Measurements from ENCODE around the gene SMIM43.
"Not testable (repeated sequence)": the region's sequence is repeated elsewhere in the genome, so short reads cannot be mapped to it uniquely, and the experiment has no call there.

Gene SMIM43

DNA sequence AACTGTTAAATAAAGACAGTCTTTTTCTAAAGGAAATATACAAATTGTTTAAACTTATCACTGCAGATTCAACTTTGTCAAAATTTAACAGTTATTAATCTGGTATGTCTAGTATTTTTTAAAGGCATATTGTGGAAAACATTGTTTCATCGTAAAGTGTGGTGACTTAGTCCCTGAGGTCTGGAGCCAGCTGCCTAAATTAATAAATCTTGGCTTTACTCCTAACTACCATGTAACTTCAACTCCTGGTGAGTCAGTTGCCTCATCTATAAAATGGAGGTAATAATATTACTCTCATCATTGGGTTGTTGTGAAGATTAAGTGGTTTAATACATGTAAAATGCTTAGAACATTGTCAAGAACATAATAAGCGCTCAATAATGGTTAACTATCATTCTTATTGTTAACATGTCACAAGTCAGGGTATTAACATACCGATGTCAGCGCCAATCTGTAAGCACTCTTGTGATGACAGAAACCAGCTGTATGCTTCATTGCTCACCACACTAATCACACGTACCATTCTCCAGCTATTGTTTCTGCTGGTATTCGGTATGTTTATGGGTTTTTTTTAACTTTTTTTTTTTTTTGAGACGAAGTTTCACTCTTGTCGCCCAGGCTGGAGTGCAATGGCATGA, 14.1 kb upstream of the SMIM43 start:
- DNase-seq, result no peak

DNA sequence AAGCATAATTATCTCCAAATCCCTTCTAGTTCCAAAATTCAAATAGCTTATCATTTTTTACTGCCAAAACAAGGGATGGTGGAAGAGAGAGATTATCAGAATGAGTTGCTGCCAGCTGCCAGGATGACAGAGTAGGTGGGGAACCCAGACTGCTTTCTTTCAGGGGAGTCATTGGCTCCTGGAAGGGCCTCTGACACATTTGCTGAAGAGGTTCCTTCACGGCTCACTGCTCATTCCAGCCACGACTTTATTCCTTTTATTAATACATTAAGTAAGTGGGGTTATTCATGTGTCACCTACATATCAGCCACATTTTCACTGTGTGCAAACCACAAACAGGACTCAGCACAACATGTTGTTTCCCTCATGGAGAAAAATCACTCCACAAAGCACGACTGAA, 12.7 kb upstream of the SMIM43 start:
- DNase-seq, result no peak

DNA sequence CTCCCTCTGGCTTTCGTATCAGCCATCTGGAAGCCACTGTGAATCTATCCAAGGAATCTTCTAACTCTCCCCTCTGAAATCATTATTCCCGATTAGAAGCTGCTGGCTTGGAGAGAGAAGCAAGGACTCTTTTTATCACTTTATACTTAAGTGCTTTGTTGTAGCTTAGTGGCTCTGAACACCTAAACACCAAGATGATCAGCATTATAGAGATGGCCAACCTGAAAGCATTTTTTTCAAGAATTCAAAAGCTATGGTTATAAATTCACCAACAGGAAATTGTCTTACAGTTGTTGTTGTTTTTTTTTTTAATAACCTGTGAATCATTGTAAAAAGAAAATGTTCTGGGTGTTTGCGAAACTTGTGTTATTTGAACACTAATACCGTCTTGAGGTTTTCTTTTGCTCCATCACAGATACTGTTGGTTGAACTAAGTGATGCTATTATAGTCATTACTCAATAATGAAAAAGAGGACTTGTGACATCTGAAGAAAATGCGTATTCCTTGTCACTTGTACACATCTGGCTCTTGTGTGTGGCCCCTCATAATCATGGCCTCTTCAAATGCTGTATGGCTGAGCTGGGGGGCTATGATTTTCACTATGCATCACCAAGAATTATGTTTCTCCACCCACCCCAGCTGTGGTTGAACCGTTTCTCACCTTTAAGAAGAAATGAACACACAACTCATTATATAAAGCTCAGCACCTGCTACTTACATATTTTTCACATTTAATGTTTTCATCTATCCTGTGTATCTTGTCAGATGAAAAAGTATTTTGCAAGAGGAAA, 11.8 kb upstream of the SMIM43 start:
- no peak for DNase-seq

DNA sequence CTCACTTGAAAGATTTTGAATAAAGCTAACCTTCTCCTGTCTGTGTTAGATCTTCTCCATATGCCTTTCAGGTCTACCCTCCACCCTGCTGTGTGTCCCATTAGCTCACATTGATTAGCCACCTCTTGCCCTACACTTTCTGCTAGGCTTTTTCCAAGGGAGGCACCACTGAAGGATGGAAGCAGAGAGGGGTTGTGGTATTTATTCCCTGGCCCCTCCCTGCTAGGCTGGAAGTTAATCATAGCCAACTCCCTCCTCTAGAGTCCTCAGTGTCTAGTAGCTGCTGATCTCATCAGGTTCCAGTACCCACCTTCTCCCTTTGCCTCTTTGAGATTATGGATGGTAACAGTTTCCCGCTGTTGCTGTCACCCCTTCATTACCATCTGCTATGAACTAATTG, 8.9 kb upstream of the SMIM43 start:
- DNase-seq, result no peak

DNA sequence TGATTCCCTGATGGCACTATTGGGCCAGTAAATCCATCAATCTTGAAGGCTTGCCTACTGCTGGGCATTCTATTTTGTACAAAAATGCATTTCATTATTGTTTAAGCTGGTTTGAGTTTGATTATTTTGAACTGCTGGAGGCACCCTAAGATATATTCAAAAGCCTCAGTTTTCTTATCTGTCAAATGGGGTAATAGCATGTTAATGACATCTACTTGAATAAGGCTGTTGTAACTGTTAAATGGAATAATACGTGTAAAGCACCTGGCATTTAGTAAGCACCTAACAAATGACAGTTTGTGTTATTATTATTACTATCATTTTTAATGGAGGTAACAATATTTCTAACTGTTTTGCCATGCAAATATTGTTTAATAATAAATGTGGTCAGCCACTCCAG, 6.9 kb upstream of the SMIM43 start:
- no peak for DNase-seq

DNA sequence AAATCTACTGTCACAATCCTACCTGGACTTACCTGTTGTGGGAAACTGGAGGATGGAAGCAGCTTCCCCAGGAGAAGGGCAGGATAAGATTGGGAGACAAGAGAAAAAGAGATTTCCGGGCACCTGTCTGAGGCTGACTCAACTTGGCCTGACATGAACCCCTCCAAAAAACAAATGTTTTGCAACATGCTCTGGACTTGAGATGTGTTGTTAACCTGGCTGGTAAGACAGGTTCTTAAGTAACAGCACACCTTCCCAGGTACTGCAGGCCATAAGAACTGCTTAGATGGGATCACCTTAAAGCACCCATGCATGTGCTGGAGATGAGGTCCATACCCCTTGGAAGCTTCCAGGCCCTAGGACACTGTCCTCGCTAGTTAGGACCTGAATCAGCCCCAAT, 4.4 kb upstream of the SMIM43 start:
- DNase-seq, result no peak

DNA sequence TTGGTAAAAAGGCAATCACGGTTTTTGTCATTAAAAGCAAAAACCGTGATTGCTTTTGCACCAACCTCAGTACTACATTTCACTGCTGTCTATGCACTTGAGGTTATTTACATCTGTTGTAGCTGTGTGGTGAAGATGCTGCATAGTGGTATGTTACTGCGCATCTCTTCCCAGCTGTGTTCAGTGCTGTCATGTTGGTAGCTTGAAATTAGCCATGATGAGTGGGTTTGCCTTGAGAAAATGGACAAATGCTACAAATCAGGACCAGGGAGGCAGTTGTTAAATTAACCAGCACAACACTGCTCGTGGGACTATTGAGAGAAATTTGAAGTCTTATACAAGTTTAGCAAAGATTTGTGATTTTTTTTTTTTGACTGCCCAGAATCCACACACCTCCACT, 2.2 kb upstream of the SMIM43 start:
- DNase-seq, result no peak

DNA sequence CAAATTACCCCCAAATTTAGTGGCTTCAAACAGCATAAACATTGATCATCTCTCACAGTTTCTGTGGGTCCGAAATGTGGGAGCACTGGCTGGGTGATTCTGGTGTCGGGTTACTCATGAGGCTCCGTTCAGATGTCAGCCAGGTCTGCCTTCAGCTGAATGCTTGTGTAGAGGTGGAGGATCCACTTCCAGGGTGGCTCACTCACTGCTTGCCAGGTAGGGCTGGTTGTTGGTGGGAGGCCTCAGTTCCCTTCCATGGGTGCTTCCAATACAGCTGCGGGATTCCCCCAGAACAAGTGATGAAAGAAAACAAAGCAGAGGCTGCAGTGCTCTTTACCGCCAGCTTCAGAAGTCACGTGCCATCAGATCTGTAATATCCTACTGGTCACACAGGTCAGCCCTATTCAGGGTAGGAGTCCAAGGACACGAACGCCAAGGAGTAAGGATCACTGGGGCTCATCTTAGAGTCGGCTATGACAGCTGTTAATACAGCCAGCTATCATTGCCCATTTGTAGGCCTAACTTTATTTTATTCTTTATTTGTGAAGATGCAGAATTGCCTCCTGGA, 1.1 kb upstream of the SMIM43 start:
- DNase-seq, result no peak

DNA sequence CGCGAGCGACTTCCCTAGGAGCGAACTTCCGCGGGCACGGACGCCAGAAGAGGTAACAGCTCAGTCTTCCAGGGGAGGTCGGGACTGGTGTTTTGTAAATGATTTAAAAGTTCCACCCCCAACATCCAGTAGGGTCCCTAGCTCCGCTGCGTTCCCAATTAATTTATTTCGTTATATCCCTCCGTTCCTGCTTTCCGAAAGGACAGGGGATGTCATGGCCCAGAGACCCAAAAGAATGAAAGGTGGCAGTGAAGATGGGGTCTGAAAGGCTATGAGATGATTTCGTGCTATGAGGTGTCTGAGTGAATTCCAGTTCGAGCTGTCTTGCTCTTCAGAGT, 373 bp upstream of the SMIM43 start:
- DNase-seq, result no peak

DNA sequence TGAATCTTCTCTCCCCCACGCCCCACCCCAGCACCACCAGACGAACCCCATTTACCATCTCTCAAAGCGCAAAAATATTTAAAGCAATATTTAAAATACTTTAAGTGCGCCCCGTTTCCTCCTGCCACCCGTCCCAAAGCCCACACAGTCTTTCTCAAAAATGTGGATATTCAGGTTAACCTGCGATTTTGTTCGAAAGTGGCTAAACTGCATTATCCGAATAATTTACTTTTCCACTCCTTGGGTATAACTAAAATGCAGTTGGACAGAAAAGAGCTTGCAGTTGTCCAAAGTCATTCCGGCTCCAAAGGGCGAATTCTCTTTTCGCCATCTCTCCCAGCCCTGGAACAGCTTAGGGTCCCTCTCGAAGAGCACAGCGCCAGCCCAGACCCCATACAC, 662 bp downstream of the SMIM43 start:
- no peak for DNase-seq

DNA sequence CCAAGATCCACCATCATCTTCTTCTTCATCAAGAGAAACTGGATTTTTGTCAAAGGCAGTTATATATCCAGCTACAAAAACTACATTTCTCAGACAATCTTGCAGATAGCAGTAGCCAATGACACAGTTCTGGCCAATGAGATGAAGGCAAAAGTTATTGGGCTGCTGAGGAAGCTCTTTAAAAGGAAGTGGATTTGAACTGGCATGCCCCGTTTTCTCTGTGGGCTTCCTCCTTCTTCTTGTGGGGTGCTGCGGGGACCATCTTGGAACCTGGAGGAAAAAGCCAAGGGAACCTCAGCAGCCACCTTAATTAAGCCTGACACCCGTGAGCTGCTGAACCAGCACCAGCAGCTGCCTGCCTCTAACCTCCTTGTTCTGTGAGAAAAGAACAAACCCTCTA, 4.8 kb downstream of the SMIM43 start:
- DNase-seq, result no peak

DNA sequence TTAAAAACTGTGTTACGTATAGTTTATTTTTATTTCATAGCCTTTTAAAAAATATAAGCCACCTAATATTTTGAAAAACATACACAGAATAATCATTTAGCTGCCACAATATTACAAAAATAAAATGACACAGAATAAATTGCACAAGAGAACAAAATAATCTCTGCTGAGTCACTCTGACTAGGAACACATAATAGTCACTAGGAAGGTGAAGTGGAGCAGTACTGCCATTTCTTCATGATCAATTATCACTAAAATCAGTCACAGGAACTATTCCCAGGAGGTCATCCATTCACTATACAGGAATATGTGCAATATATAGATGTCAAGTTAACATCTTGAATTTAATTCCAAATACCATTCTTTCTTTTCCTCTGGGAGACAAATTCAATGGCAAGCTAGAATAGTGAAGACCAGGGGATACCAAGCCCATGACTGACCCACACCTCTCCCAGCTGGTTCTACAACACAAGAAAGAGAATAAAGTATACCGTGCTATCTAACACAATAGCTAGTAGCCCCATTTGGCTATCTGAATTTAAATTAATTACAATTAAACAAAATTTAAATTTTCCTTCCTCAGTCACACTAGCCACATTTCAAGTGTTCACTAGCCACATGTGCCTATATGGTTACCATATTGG, 5.9 kb downstream of the SMIM43 start:
- no peak for DNase-seq

DNA sequence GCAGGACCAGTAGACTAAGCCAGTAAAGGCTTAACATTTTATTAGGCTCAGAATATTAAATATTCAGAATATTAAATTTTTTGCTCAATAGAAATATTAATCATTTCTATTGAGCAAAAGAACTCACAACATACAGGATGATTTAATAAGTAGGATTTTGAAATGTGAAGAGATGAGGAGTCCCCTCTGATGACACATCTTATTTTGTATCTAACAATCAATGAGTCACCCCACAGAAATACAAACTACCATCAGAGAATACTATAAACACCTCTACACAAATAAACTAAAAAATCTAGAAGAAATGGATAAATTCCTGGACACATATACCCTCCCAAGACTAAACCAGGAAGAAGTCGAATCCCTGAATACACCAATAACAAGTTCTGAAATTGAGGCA, 12.8 kb downstream of the SMIM43 start:
- DNase-seq, result not testable (repeated sequence)

DNA sequence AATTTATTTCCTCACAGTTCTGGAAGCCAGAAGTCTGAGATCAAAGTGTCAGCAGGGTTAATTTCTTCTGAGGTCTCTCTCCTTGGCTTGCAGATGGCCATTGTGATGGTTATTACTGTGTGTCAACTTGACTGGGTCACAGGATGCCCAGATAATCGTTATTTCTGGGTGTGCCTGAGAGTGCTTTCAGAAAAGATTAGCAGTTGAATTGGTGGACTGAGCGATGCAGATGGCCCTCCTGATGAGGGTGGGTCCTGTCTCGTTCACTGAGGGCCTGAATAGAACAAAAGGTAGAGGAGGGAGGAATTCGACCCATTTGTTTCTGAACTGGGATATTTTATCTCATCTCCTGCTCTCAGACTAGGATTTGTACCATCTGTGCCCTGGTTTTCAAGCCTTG, 15.7 kb downstream of the SMIM43 start:
- no peak for DNase-seq

DNA sequence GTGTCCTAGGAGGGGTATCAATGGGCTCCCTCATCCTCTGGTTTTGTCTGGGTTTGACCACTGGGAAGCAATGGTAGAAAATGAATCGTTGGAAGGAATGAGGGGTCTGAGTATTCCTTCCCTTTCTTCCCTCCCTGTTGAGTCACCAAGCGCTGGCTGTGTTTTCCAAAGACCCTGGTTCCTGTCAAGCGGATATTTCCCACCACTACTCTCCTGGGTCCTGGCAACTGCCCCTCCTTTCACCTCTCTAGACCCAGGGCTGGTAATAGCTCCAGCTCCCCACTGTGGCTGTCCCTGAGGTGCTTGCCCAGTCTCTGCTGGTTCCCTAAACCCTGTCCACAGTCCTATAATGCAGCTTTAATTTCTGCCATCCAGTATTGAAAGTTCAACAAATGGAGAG, 22.2 kb downstream of the SMIM43 start:
- no peak for DNase-seq

DNA sequence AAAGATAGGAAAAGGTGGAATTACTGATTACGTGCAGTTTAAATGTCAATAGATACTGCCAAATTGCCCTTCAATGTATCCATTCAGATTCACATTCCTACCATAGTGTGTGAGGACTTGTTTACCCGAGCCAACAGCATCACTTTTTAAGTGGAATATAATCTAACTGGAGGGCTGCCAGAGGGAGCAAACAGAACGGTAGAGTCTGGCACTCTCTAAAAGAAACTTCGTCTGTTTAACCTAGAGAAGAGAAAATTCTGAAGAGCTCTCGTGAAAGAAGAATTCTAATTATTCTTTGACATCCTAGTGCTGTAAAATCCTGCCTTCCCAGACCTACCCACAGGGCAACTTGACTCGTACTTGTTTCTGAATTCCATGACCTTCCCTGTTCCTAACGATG, 23.2 kb downstream of the SMIM43 start:
- DNase-seq, result no peak

DNA sequence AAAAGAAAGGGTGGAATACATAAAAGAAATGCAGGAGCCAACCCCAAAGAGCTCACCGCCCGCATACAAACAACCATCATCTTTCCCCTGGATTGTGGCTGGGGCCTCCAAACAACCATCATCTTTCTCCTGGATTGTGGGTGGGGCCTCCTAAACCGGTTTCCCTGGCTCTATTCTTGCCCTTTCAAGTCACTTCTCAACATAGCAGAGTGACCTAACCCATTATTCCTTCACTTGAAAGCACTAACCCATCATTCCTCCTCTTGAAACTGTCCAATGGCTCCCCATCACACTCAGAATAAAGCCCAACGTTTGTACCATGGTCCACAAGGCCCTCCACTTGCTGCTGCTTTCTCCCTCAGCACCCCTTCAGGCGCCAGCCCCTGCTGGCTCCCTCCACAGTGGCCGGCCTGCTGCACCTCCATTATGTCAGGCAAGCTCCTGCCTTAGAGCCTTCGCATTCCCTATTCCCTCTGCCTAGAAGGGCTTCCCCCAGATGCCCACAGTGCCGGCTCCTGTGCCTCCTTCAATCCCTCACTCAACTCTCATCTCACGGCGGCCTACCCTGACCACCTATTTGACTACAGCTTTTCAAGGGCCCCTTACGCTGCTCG, 24.1 kb downstream of the SMIM43 start:
- no peak for DNase-seq

DNA sequence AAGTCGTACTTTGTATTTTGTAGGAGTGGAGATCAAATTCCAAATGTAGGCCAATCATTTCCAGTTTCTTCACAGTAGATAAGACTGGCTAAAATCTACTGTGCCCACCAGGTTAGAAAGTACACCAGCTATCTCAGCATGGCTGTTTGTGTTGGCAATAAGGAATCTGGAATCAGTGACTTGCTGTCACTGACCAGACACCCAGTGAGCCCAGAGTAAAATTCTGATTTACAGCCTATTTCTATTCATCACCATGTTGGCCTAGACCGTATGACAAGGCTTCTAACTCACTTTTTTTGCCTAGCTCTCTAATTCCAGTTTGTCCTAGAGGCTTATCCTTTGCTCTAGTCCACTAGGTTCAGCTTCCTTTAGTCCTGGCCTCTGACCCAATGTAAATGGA, 25.4 kb downstream of the SMIM43 start:
- DNase-seq, result no peak

DNA sequence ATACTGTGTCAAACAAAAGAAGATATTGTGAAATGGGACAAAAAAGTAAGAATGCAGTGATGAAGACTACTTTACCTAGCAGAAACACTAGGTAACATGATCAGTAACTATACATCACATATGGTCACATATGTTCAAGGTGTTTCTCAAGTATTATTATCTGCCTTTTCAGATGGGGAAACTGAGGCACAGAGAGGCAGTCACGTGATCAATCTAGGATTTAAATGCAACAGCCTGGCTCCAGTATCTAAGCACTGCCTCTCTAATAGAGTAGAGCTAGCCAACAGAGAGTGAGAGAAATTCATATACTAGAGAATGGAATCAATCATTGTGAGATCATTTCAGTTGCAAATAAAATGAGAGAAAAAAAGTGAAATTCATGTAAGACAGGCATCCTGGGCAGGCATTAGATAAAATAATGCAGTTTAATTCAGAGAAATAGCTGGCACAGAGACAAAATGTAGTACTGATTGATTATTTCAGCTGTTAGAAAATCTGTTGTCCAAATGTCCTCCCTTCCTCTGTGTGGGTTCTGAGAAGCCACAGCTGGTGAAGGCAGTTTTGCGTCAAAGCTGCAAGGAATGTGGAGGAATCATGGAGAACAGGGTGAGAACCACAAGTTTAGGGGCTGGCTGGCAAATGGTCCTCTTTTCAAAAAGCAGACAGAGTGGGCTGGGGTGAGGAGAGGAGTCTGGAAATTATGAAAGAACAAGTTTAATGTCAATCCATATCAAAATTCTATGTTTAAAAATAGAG, 26.0 kb downstream of the SMIM43 start:
- DNase-seq, result no peak

DNA sequence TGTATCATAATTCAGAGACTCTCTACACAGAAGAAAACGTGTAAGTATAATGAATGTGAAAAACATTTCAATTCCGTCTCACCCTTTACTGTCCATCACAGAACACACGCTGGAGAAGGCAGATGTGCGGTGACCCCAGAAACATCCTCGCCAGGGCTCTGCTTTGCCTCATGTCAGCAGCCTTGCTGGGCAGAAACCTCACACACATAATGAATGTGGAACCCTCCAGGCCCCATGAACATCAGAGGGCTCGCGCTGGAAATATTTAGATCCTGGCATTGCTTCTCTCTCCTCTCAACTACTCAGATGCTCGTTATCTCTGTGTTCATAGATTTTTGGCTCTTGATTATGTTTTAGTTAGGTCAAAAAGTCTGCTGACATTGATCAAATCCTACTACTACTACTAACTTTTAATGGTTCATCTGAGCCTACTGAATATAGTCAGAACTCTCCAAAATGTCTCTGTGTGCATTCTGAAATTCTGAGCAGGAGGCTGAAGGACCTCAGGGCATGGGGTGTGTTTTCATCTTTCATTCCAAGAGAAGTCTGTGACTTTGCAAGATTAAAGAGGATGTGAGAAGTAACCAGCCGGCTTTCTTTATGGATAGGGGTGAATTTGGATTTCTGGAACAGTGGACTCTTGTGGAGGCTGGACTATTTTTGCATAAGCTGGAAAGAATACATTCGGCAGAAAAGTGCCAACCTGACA, 27.0 kb downstream of the SMIM43 start:
- no peak for DNase-seq

DNA sequence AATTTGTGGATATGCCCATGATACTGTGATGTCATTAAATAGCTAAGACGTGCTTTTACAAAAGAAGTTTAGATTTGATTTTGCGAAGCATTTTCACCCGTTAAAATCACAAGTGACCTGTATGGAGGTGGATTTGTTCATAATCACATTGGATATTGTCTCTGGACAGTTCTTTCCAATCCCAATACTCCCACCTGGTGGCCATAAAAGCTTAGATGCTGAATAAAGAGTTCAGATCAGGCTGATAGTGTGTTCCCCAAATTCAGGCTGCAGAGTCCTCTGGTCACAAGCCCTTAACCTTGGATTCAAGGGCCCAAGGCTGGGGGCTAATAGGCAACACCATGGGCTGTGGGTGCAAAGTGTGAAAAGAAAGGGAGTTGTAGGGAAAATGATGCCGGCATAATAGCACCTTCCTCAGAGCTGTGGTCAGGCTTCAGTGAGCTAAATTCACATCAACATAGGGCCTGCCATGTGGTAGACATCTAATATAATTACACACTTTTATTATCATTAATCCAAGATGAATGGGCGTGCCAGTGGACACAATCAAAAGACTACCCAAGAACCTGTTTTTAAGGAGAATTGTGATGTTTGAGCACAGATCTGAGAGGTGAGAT, 28.1 kb downstream of the SMIM43 start:
- DNase-seq, result peak; percentile 8

DNA sequence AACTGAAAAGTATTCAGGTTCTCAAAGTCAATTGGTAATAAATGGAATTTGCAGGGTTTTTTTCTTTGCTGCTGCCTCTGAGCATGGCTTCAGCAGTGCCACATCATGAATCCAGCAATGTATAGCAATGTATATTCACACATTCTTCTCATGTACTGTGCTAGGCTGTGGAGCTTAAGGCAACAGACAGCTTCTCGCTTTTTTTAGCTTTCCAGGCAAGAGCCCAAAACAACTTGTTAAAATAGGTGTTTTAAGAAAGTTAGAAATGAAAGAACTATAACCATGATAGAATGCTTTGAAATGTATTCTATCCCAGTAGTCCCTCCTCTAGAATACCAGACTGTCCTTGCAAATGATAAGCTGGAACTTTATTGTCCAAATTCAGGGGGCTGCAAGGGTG, 30.4 kb downstream of the SMIM43 start:
- no peak for DNase-seq
